CD4-positive, alpha-beta T cell (primary cell): ENCODE data around the gene CALCR. TPM values are rescaled to one million over a fixed set of nuclear protein-coding genes. Genes with fewer than 3 reads are reported as not detected.

Source experiments
- ATAC-seq: fragments of 200-7000 bp; cut with Tn5 transposase; one replicate; pipeline ENCODE4 v1.10.0; 2022; ENCODE audit warnings: mild to moderate bottlenecking; ENCODE audit not compliant: poor library complexity
- CTCF ChIA-PET: fragments of 350-600 bp; sonication (Branson Sonifier 250); formaldehyde crosslinking; loops from one replicate; lab custom pipeline; 2021; ENCODE audit warnings: antibody characterized with exemption, inconsistent platforms; lab: Charles Lee
- POLR2A ChIA-PET: fragments of 350-600 bp; sonication (Branson Sonifier 250); formaldehyde crosslinking; loops from one replicate; lab custom pipeline; 2021; ENCODE audit warnings: antibody characterized with exemption, inconsistent platforms; lab: Charles Lee
- DNase-seq, 14 experiments: peaks; one replicate each; pipeline ENCODE4 v3.0.0-alpha.2; 2013 to 2020; ENCODE audit warnings: mixed read lengths in 2 of 14
- H3K27ac ChIP-seq, 2 donors: one replicate each; pipeline versions ENCODE4 v1.5.1 to v1.7.0; 2013; ENCODE audit warnings: low read length in 2 of 2, low read depth in 1 of 2, mild to moderate bottlenecking in 1 of 2
- H3K27me3 ChIP-seq, 2 experiments: 1 replicate in 1 of 2; 2 replicates in 1 of 2; pipeline versions ENCODE4 v1.6.1 to v1.7.0; 2013; ENCODE audit warnings: low read length in 2 of 2, control low read depth in 1 of 2, mild to moderate bottlenecking in 1 of 2, moderate library complexity in 1 of 2; ENCODE audit not compliant: insufficient read depth in 2 of 2, control insufficient read depth in 1 of 2
- H3K36me3 ChIP-seq: one replicate; pipeline ENCODE4 v1.6.1; 2013; ENCODE audit warnings: low read length, control low read depth; ENCODE audit not compliant: insufficient read depth
- H3K4me1 ChIP-seq: one replicate; pipeline ENCODE4 v1.6.1; 2013; ENCODE audit warnings: low read length, control low read depth; ENCODE audit not compliant: insufficient read depth
- H3K4me3 ChIP-seq: one replicate; pipeline ENCODE4 v1.5.1; 2013; ENCODE audit warnings: mild to moderate bottlenecking, low read length, moderate library complexity
- H3K9me3 ChIP-seq, 2 experiments: 1 replicate in 1 of 2; 2 replicates in 1 of 2; pipeline versions ENCODE4 v1.6.1 to v1.7.0; 2013; ENCODE audit warnings: low read length in 2 of 2, mild to moderate bottlenecking in 2 of 2, control low read depth in 1 of 2, moderate library complexity in 1 of 2; ENCODE audit not compliant: control insufficient read depth in 1 of 2, insufficient read depth in 1 of 2
- H3K27ac Mint-ChIP-seq: one replicate; pipeline ENCODE4 v1.8.0; 2020; ENCODE audit warnings: mixed read lengths
- H3K27me3 Mint-ChIP-seq: one replicate; pipeline ENCODE4 v1.8.0; 2021; ENCODE audit warnings: mixed read lengths
- H3K36me3 Mint-ChIP-seq: one replicate; pipeline ENCODE4 v1.8.0; 2021; ENCODE audit warnings: low read depth, mixed read lengths
- H3K4me1 Mint-ChIP-seq: one replicate; pipeline ENCODE4 v1.8.0; 2021; ENCODE audit warnings: low read depth, mixed read lengths
- H3K4me3 Mint-ChIP-seq: one replicate; pipeline ENCODE4 v1.8.0; 2020; ENCODE audit warnings: mild to moderate bottlenecking, mixed read lengths
- H3K9me3 Mint-ChIP-seq: one replicate; pipeline ENCODE4 v1.8.0; 2020; ENCODE audit warnings: mixed read lengths
- intact Hi-C, 2 experiments: fragments of 100-400 bp; cut with DNase I in 1 of 2; cut with micrococcal nuclease in 1 of 2; formaldehyde crosslinking; loops; one replicate each; pipeline versions ENCODE4 v1.15.1 to v1.9.0; 2023 to 2025; cut with DNase I, micrococcal nuclease
- total RNA-seq, 174 experiments: library from RNA in 2 of 174; stranded (reverse) in 2 of 174; gene quantifications; one replicate each; pipeline ENCODE4 v1.2.3 and lab custom pipeline; 2021 to 2026
- TF ChIP-seq, protein P1 (sequence below): fragments of 200-600 bp; IDR thresholded peaks from one replicate; pipeline ENCODE4 v1.8.0; 2022; ENCODE audit warnings: antibody characterized with exemption, mild to moderate bottlenecking

CALCR gene
- total RNA-seq, 2 experiments from 2014 or later, result not detected

DNA sequence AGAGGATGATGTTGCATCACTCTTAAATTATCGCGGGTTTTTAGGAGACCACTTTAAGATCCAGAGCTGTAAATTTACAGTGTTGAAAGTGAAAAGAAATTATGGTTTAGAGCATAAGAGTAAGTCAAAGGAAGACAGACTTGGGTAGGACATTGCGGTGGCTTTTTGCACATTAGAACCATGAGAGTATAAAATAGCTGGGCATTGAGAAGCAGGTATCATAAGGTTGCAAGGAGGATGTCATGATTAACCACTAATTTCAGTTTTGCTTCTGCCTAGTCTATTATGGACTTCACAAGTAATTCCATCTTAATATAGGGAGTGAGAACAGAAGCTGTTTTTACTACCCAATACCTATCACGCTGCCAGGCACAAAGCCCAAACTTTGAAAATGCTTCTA is 57.7 kb downstream of the CALCR start:
- ATAC-seq (no peak), DNase-seq (no peak)
- Histone ChIP-seq H3K36me3 (no peaks in the 10 kb centered on the region), H3K27ac (no peak overlapping the region), H3K27me3 (no peaks in the 10 kb centered on the region), H3K4me3 (no peak overlapping the region), H3K4me1 (no peaks in the 10 kb centered on the region), H3K9me3 (no peaks in the 10 kb centered on the region)
- TF ChIP-seq, protein P1, sequence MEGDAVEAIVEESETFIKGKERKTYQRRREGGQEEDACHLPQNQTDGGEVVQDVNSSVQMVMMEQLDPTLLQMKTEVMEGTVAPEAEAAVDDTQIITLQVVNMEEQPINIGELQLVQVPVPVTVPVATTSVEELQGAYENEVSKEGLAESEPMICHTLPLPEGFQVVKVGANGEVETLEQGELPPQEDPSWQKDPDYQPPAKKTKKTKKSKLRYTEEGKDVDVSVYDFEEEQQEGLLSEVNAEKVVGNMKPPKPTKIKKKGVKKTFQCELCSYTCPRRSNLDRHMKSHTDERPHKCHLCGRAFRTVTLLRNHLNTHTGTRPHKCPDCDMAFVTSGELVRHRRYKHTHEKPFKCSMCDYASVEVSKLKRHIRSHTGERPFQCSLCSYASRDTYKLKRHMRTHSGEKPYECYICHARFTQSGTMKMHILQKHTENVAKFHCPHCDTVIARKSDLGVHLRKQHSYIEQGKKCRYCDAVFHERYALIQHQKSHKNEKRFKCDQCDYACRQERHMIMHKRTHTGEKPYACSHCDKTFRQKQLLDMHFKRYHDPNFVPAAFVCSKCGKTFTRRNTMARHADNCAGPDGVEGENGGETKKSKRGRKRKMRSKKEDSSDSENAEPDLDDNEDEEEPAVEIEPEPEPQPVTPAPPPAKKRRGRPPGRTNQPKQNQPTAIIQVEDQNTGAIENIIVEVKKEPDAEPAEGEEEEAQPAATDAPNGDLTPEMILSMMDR, result no peak
- ChIA-PET POLR2A (no interaction called here), CTCF (no interaction called here)
- intact Hi-C loops, result no loop called here
- no peak overlapping the region for H3K4me3 Mint-ChIP-seq
- H3K36me3 Mint-ChIP-seq, result no peaks in the 10 kb centered on the region
- no peaks in the 10 kb centered on the region for H3K27me3 Mint-ChIP-seq
- no peak overlapping the region for H3K27ac Mint-ChIP-seq
- H3K9me3 Mint-ChIP-seq, result no peaks in the 10 kb centered on the region
- H3K4me1 Mint-ChIP-seq, result no peaks in the 10 kb centered on the region

DNA sequence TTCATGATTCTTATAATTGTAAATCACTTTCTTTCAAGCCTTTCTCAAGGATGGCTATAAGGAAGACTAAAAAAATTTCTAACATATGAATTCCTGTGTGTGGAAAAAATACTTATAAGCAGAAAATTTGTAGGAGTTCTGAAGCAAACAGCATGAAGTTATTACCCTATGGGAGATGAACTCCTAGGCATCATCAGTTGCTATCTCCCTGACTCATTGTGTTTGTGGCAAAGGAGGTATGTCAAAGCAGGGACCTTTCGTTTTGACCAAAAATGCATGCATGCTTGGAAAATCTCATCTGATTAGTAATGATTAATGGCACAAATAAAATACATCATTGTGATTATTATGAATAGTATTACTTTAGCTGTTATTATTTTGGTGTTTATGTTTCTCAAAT is 59.4 kb downstream of the CALCR start:
- Mint-ChIP-seq H3K27me3 (no peaks in the 10 kb centered on the region), H3K4me3 (no peak overlapping the region), H3K36me3 (no peaks in the 10 kb centered on the region), H3K4me1 (no peaks in the 10 kb centered on the region), H3K27ac (no peak overlapping the region), H3K9me3 (no peaks in the 10 kb centered on the region)
- no peak for DNase-seq
- Histone ChIP-seq H3K36me3 (no peaks in the 10 kb centered on the region), H3K4me3 (no peak overlapping the region), H3K27me3 (no peaks in the 10 kb centered on the region), H3K4me1 (no peaks in the 10 kb centered on the region), H3K9me3 (no peaks in the 10 kb centered on the region), H3K27ac (no peak overlapping the region)
- no peak for ATAC-seq
- POLR2A ChIA-PET, result no interaction called here
- TF ChIP-seq, protein P1, result no peak
- intact Hi-C loops, result no loop called here
- CTCF ChIA-PET, result no interaction called here

DNA sequence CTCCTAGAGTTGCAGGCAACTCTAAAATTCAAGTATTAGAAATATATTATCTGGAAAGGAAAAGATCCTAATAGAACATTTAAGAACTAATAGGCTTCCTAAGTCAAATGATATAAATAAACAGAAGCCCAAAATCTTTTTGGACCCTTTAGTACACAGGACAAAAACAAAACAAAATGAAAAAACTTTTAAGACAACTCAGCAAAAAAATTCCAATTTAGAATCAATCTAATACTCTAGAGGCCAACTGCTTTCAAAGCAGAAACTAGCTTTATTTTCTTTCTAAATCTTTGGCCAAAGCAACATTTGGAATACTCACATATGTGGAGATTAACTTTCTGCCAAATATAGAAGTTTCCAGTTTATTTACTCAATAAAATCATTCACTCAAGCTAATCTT is 65.2 kb downstream of the CALCR start:
- Histone ChIP-seq H3K4me1 (no peaks in the 10 kb centered on the region), H3K27ac (no peak overlapping the region), H3K27me3 (no peaks in the 10 kb centered on the region), H3K9me3 (no peaks in the 10 kb centered on the region), H3K4me3 (no peak overlapping the region), H3K36me3 (no peaks in the 10 kb centered on the region)
- H3K36me3 Mint-ChIP-seq, result no peaks in the 10 kb centered on the region
- H3K4me1 Mint-ChIP-seq, result no peaks in the 10 kb centered on the region
- ATAC-seq (no peak), DNase-seq (no peak)
- no peak overlapping the region for H3K4me3 Mint-ChIP-seq
- no peak overlapping the region for H3K27ac Mint-ChIP-seq
- H3K9me3 Mint-ChIP-seq, result no peaks in the 10 kb centered on the region
- CTCF ChIA-PET, result no interaction called here
- POLR2A ChIA-PET, result no interaction called here
- intact Hi-C loops, result no loop called here
- no peaks in the 10 kb centered on the region for H3K27me3 Mint-ChIP-seq
- TF ChIP-seq, protein P1, result no peak
